KMS-11 (cell line): ENCODE results near the gene HTRA1.

Source experiments
- H2AFZ ChIP-seq: fragments of 200-600 bp; sonication (generic); 2 replicates; pipeline ENCODE4 v1.6.1; 2016; ENCODE audit warnings: antibody characterized with exemption, mixed run types, low read depth
- H3K27ac ChIP-seq: fragments of 200-600 bp; sonication (generic); 2 replicates; pipeline ENCODE4 v1.6.1; 2016; ENCODE audit warnings: mild to moderate bottlenecking, mixed run types
- H3K27me3 ChIP-seq: fragments of 200-600 bp; sonication (generic); 2 replicates; pipeline ENCODE4 v1.6.1; 2017; ENCODE audit warnings: mild to moderate bottlenecking, low read depth, mixed run types, moderate library complexity; ENCODE audit not compliant: insufficient read depth
- H3K36me3 ChIP-seq: fragments of 200-600 bp; sonication (generic); 2 replicates; pipeline ENCODE4 v1.6.1; 2017; ENCODE audit warnings: mild to moderate bottlenecking, mixed run types; ENCODE audit not compliant: insufficient read depth
- H3K4me1 ChIP-seq: fragments of 200-600 bp; sonication (generic); 2 replicates; pipeline ENCODE4 v1.6.1; 2016; ENCODE audit warnings: mild to moderate bottlenecking, low read depth, mixed run types; ENCODE audit not compliant: poor library complexity, severe bottlenecking
- H3K4me2 ChIP-seq: fragments of 200-600 bp; sonication (generic); 2 replicates; pipeline ENCODE4 v1.7.0; 2016; ENCODE audit warnings: mild to moderate bottlenecking, mixed run types
- H3K4me3 ChIP-seq: fragments of 200-600 bp; sonication (generic); IDR thresholded peaks from 2 replicates; pipeline ENCODE4 v1.6.1; 2017; ENCODE audit warnings: low read depth, low read length, mixed read lengths; ENCODE audit not compliant: insufficient read depth
- H3K79me2 ChIP-seq: fragments of 200-600 bp; sonication (generic); 2 replicates; pipeline ENCODE4 v1.6.1; 2016; ENCODE audit warnings: low read depth, mixed run types; ENCODE audit not compliant: insufficient read depth
- H3K9ac ChIP-seq: fragments of 200-600 bp; sonication (generic); 2 replicates; pipeline ENCODE4 v1.6.1; 2016; ENCODE audit warnings: mild to moderate bottlenecking, mixed run types
- H4K20me1 ChIP-seq: fragments of 200-600 bp; sonication (generic); 2 replicates; pipeline ENCODE4 v1.6.1; 2016; ENCODE audit warnings: mild to moderate bottlenecking, mixed run types; ENCODE audit not compliant: insufficient read depth
- CTCF ChIP-seq: fragments of 200-600 bp; sonication (generic); conservative IDR thresholded peaks from 2 replicates; pipeline ENCODE4 v1.6.1; 2017; ENCODE audit warnings: low read depth, mild to moderate bottlenecking, antibody characterized with exemption, low read length, moderate library complexity, mixed read lengths

HTRA1 gene

GRCh38 chr10:122508021-122508420, 46.7 kb downstream of the HTRA1 start:
- Histone ChIP-seq H3K27me3 (no peaks in the 10 kb centered on the region), H3K27ac (no peak overlapping the region), H3K4me3 (no peak overlapping the region)

GRCh38 chr10:122509323-122509722, 48.0 kb downstream of the HTRA1 start:
- no peaks in the 10 kb centered on the region for H4K20me1 ChIP-seq
- H3K79me2 ChIP-seq = no peaks in the 10 kb centered on the region
- H3K27me3 ChIP-seq = no peaks in the 10 kb centered on the region
- H3K4me1 ChIP-seq = no peaks in the 10 kb centered on the region
- no peak overlapping the region for H3K27ac ChIP-seq
- H3K4me3 ChIP-seq = no peak overlapping the region
- no peak overlapping the region for H3K4me2 ChIP-seq
- H3K9ac ChIP-seq = no peak overlapping the region
- no peak overlapping the region for H2AFZ ChIP-seq
- no peaks in the 10 kb centered on the region for H3K36me3 ChIP-seq
- TF ChIP-seq CTCF = no peak

More at GRCh38 chr10:122508021-122508420, 46.7 kb downstream of the HTRA1 start:
- Histone ChIP-seq H3K9ac (no peak overlapping the region), H3K4me2 (no peak overlapping the region), H3K79me2 (no peaks in the 10 kb centered on the region), H3K4me1 (no peaks in the 10 kb centered on the region), H2AFZ (no peak overlapping the region), H4K20me1 (no peaks in the 10 kb centered on the region), H3K36me3 (no peaks in the 10 kb centered on the region)
- TF ChIP-seq CTCF = no peak

- no peak for TF ChIP-seq CTCF
- H2AFZ ChIP-seq = no peak overlapping the region
- H3K36me3 ChIP-seq = no peaks in the 10 kb centered on the region
- H3K9ac ChIP-seq = no peak overlapping the region
- no peaks in the 10 kb centered on the region for H3K79me2 ChIP-seq
- no peak overlapping the region for H3K4me2 ChIP-seq
- no peak overlapping the region for H3K4me3 ChIP-seq
- H4K20me1 ChIP-seq = no peaks in the 10 kb centered on the region
- no peaks in the 10 kb centered on the region for H3K4me1 ChIP-seq
- no peaks in the 10 kb centered on the region for H3K27me3 ChIP-seq
- no peak overlapping the region for H3K27ac ChIP-seq
These were observed 49.0 kb downstream of the HTRA1 start for GRCh38 chr10:122510326-122510725.

- Histone ChIP-seq H3K36me3 (no peaks in the 10 kb centered on the region), H3K4me3 (no peak overlapping the region), H3K79me2 (no peaks in the 10 kb centered on the region), H2AFZ (no peak overlapping the region), H3K27ac (no peak overlapping the region), H4K20me1 (no peaks in the 10 kb centered on the region), H3K4me1 (no peaks in the 10 kb centered on the region), H3K9ac (no peak overlapping the region), H3K27me3 (no peaks in the 10 kb centered on the region), H3K4me2 (no peak overlapping the region)
- no peak for TF ChIP-seq CTCF
These were observed 49.4 kb downstream of the HTRA1 start for GRCh38 chr10:122510736-122511135.
